K562 (cell line): ENCODE data around the gene FGF1. TPM values are rescaled to one million over a fixed set of nuclear protein-coding genes. Genes with fewer than 3 reads are reported as not detected.

Experiments used
- ATAC-seq: fragments of 200-7000 bp; cut with Tn5 transposase; 3 replicates; pipeline ENCODE4 v1.9.1; 2020; ENCODE audit warnings: moderate library complexity
- BruUV-seq: library from RNA; stranded (reverse); fragments of 400-500 nt; replicated peaks from 2 replicates; lab custom pipeline; 2021; lab: Mats Ljungman, UMichigan
- CTCF ChIA-PET: fragments of 300-600 bp; formaldehyde crosslinking; extraction: SDS; loops from one replicate; lab custom pipeline; 2021; ENCODE audit warnings: low intra/inter-chr PET ratio; lab: Yijun Ruan, JAX
- POLR2A ChIA-PET: fragments of 300-600, 350-650 bp; sonication (Branson Sonifier 250); formaldehyde crosslinking; extraction: SDS; loops from one replicate; lab custom pipeline; 2021; ENCODE audit warnings: antibody characterized with exemption, inconsistent platforms; lab: Yijun Ruan, JAX
- DNase-seq, 4 experiments: peaks; one replicate each; pipeline versions ENCODE4 v3.0.0 to v3.0.0-alpha.2; 2011 to 2018; ENCODE audit warnings: low spot score in 3 of 4, mixed read lengths in 3 of 4; ENCODE audit errors: extremely low read depth in 1 of 4
- FAIRE-seq: peaks from 2 replicates; lab custom pipeline; 2011; peaks lifted over from hg19 to GRCh38; lab: Jason Lieb, UNC
- H2AFZ ChIP-seq: 2 replicates; pipeline ENCODE4 v1.6.0; 2011; ENCODE audit warnings: low read depth, low read length, control low read depth, inconsistent platforms
- H3K27ac ChIP-seq: fragments of 200-600 bp; 3 replicates; pipeline ENCODE4 v1.8.0; 2011; ENCODE audit warnings: low read depth, mild to moderate bottlenecking, control low read depth, inconsistent platforms, low read length, moderate library complexity, mixed read lengths; ENCODE audit errors: extremely low read depth
- H3K27me3 ChIP-seq, 2 experiments: fragments of 300-600 bp in 1 of 2; 2 replicates in 1 of 2; 3 replicates in 1 of 2; pipeline versions ENCODE4 v1.6.0 to v1.8.0; 2011; ENCODE audit warnings: inconsistent platforms in 2 of 2, low read length in 2 of 2, mild to moderate bottlenecking in 1 of 2, mixed read lengths in 1 of 2, moderate library complexity in 1 of 2; ENCODE audit not compliant: control insufficient read depth in 2 of 2, insufficient read depth in 2 of 2
- H3K36me3 ChIP-seq: fragments of 300-600 bp; 3 replicates; pipeline ENCODE4 v1.8.0; 2011; ENCODE audit warnings: mild to moderate bottlenecking, low read length, inconsistent platforms; ENCODE audit not compliant: control insufficient read depth, insufficient read depth
- H3K4me1 ChIP-seq, 2 experiments: fragments of 200-600 bp in 1 of 2; replicated peaks in 1 of 2; 2 replicates in 1 of 2; 3 replicates in 1 of 2; pipeline versions ENCODE4 v1.5.1 to v1.8.0; 2011; ENCODE audit warnings: inconsistent platforms in 2 of 2, low read length in 2 of 2, mild to moderate bottlenecking in 1 of 2, mixed read lengths in 1 of 2, moderate library complexity in 1 of 2; ENCODE audit not compliant: control insufficient read depth in 2 of 2, insufficient read depth in 2 of 2
- H3K4me2 ChIP-seq: 2 replicates; pipeline ENCODE4 v1.6.1; 2011; ENCODE audit warnings: low read length, control low read depth, inconsistent platforms, mixed read lengths; ENCODE audit not compliant: insufficient read depth
- H3K4me3 ChIP-seq: fragments of 200-600 bp; sonication (generic), shearing (Covaris generic); 2 replicates; pipeline ENCODE4 v1.5.1; 2016; ENCODE audit warnings: control low read depth, inconsistent platforms
- H3K79me2 ChIP-seq: fragments of 200-600 bp; 3 replicates; pipeline ENCODE4 v1.8.0; 2011; ENCODE audit warnings: low read length, inconsistent platforms; ENCODE audit not compliant: control insufficient read depth, insufficient read depth
- H3K9ac ChIP-seq, 2 experiments: 2 replicates each; pipeline versions ENCODE4 v1.6.0 to v1.6.1; 2011; ENCODE audit warnings: low read depth in 2 of 2, low read length in 2 of 2, control low read depth in 1 of 2, inconsistent platforms in 1 of 2, mild to moderate bottlenecking in 1 of 2, mixed read lengths in 1 of 2; ENCODE audit not compliant: insufficient read depth in 1 of 2
- H3K9me1 ChIP-seq: one replicate; pipeline ENCODE4 v1.6.0; 2011; ENCODE audit warnings: inconsistent platforms, mild to moderate bottlenecking, low read length, moderate library complexity; ENCODE audit not compliant: control insufficient read depth, insufficient read depth
- H3K9me3 ChIP-seq: replicated peaks from 2 replicates; pipeline ENCODE4 v1.5.1; 2011; ENCODE audit warnings: low read depth, low read length, inconsistent platforms; ENCODE audit not compliant: control insufficient read depth, insufficient read depth
- H4K20me1 ChIP-seq: replicated peaks from 2 replicates; pipeline ENCODE4 v1.6.1; 2011; ENCODE audit warnings: low read length, inconsistent platforms, mixed read lengths; ENCODE audit not compliant: control insufficient read depth, insufficient read depth
- ARID2 ChIP-seq: fragments of 450-650 bp; IDR thresholded peaks from 2 replicates; pipeline ENCODE4 v1.6.1; 2017; ENCODE audit warnings: antibody characterized with exemption, mild to moderate bottlenecking
- CXXC5 ChIP-seq: fragments of 250-450 bp; sonication (Bioruptor Pico); IDR thresholded peaks from 2 replicates; pipeline ENCODE4 v1.8.0; 2022; ENCODE audit warnings: inconsistent platforms, mild to moderate bottlenecking, moderate library complexity
- EP300 ChIP-seq: IDR thresholded peaks from 2 replicates; pipeline ENCODE4 v1.6.1; 2012; ENCODE audit warnings: low read length, improper control_type of control experiment
- EWSR1 ChIP-seq: fragments of 450-650 bp; IDR thresholded peaks from 2 replicates; pipeline ENCODE4 v1.6.1; 2018; ENCODE audit warnings: borderline replicate concordance, mild to moderate bottlenecking, low read depth, moderate library complexity; ENCODE audit not compliant: partially characterized antibody
- EZH2 ChIP-seq: IDR thresholded peaks from 2 replicates; pipeline ENCODE4 v1.6.1; 2012; ENCODE audit warnings: low read depth, mild to moderate bottlenecking, inconsistent platforms, low read length, borderline replicate concordance
- FOXJ3 ChIP-seq: sonication (generic); formaldehyde crosslinking; IDR thresholded peaks from 2 replicates; pipeline ENCODE4 v1.4.0; 2020; ENCODE audit warnings: mild to moderate bottlenecking, missing genetic modification reagents
- KLF1 ChIP-seq: fragments of 450-650 bp; IDR thresholded peaks from 2 replicates; pipeline ENCODE4 v1.6.1; 2016; ENCODE audit warnings: missing genetic modification characterization, missing compliant biosample characterization
- POLR3G ChIP-seq: IDR thresholded peaks from 2 replicates; pipeline ENCODE4 v1.6.1; 2011; ENCODE audit not compliant: insufficient read length, insufficient replicate concordance; ENCODE audit errors: extremely low read depth
- RNF2 ChIP-seq: sonication (generic); IDR thresholded peaks from 2 replicates; pipeline ENCODE4 v1.6.1; 2016
- SMARCB1 ChIP-seq: IDR thresholded peaks from 2 replicates; pipeline ENCODE4 v1.6.1; 2011; ENCODE audit warnings: improper control_type of control experiment, low read depth; ENCODE audit not compliant: insufficient read length
- TOE1 ChIP-seq, 2 experiments: fragments of 450-650 bp in 1 of 2; sonication (generic) in 1 of 2; formaldehyde crosslinking in 1 of 2; IDR thresholded peaks; 2 replicates each; pipeline versions ENCODE4 v1.7.1 to v1.8.0; 2016 to 2022; ENCODE audit warnings: borderline replicate concordance in 2 of 2, mild to moderate bottlenecking in 2 of 2, antibody characterized with exemption in 1 of 2, inconsistent platforms in 1 of 2, low read depth in 1 of 2, missing genetic modification reagents in 1 of 2, moderate library complexity in 1 of 2
- ZC3H11A ChIP-seq: IDR thresholded peaks from 2 replicates; pipeline ENCODE4 v1.6.1; 2012; ENCODE audit warnings: low read depth, low read length, improper control_type of control experiment
- WGBS: fragments of 100-300 bp; shearing (Covaris generic); methylation state at CpG from one replicate; pipeline ENCODE4 v1.1.6; 2016; ENCODE audit warnings: low coverage, mixed read lengths; ENCODE audit not compliant: insufficient coverage; ENCODE audit errors: missing lambda C conversion rate; 5-methylcytosine and 5-hydroxymethylcytosine counted together
- in situ Hi-C: fragments of 300-500 bp; cut with MboI; formaldehyde crosslinking; loops from 4 replicates; pipeline ENCODE4 v1.15.0; 2018; ENCODE audit warnings: inconsistent platforms, mixed read lengths
- intact Hi-C: fragments of 100-400 bp; cut with micrococcal nuclease; formaldehyde crosslinking; loops from 2 replicates; pipeline ENCODE4 v1.14.2; 2022
- polyA plus RNA-seq, 8 experiments: library from polyadenylated mRNA; depleted of rRNA in 4 of 8; stranded (reverse) in 5 of 8; unstranded in 3 of 8; fragments of >200 nt; fragmentation: Nextera tagmentation in 2 of 8; fragmentation: Illumina TruSeq in 1 of 8; extraction: Ambion mirVana in 2 of 8; extraction: Trizol in 1 of 8; gene quantifications; 2 replicates each; pipeline versions ENCODE4 v1.2.1 to v1.2.3, GENCODE V29; 2011 to 2014; ENCODE audit warnings: inconsistent platforms in 1 of 8, missing spikeins in 1 of 8
- total RNA-seq, 7 experiments: library from RNA; depleted of rRNA in 6 of 7; stranded (reverse); fragments of >200 nt in 6 of 7; fragmentation: Illumina TruSeq in 2 of 7; extraction: Trizol in 2 of 7; gene quantifications; 2 replicates each; pipeline versions ENCODE4 v1.2.1 to v1.2.3, GENCODE V29; 2011 to 2021; ENCODE audit warnings: low replicate concordance in 1 of 7
- TF ChIP-seq, protein P1 (sequence below): IDR thresholded peaks from 2 replicates; pipeline ENCODE4 v1.6.1; 2011; ENCODE audit warnings: borderline replicate concordance, low read depth, mild to moderate bottlenecking, moderate library complexity, low read length; ENCODE audit not compliant: insufficient read depth, poor library complexity, severe bottlenecking
- TF ChIP-seq, protein P2 (sequence below): fragments of 250-450 bp; sonication (Bioruptor Pico); IDR thresholded peaks from 2 replicates; pipeline ENCODE4 v1.6.1; 2021; ENCODE audit warnings: mild to moderate bottlenecking
- TF ChIP-seq, protein P3 (sequence below): fragments of 450-650 bp; IDR thresholded peaks from 2 replicates; pipeline ENCODE4 v1.6.1; 2016; ENCODE audit warnings: mild to moderate bottlenecking

Gene FGF1
- total and polyA plus RNA-seq, 9 of the 15 experiments (the other 6 are each of a cell fraction or from before 2014, with no cell fraction given): not detected

GRCh38 chr5:142636698-142637324 is 49.1 kb downstream of the FGF1 start:
- intact Hi-C loops: no loop called here
- Histone ChIP-seq H3K27me3 (peaks cover 10 to 25% of the 10 kb centered on the region in 2 experiments; a peak in 4 of 5 replicates), H3K27ac (no peak overlapping the region), H3K4me3 (no peak overlapping the region), H3K9ac (no peak overlapping the region), H3K4me1 (no peaks in the 10 kb centered on the region), H3K79me2 (no peaks in the 10 kb centered on the region), H3K4me2 (no peak overlapping the region), H3K36me3 (no peaks in the 10 kb centered on the region), H3K9me1 (no peaks in the 10 kb centered on the region), H4K20me1 (no peaks in the 10 kb centered on the region), H3K9me3 (no peaks in the 10 kb centered on the region), H2AFZ (no peak overlapping the region)
- ChIA-PET CTCF (no interaction called here), POLR2A (no interaction called here)
- no peak for ATAC-seq
- TF ChIP-seq FOXJ3 (CRISPR knock-in tag): no peak
- no peak for TF ChIP-seq POLR3G
- TF ChIP-seq EWSR1: no peak
- TF ChIP-seq ZC3H11A: no peak
- TF ChIP-seq, protein P1, sequence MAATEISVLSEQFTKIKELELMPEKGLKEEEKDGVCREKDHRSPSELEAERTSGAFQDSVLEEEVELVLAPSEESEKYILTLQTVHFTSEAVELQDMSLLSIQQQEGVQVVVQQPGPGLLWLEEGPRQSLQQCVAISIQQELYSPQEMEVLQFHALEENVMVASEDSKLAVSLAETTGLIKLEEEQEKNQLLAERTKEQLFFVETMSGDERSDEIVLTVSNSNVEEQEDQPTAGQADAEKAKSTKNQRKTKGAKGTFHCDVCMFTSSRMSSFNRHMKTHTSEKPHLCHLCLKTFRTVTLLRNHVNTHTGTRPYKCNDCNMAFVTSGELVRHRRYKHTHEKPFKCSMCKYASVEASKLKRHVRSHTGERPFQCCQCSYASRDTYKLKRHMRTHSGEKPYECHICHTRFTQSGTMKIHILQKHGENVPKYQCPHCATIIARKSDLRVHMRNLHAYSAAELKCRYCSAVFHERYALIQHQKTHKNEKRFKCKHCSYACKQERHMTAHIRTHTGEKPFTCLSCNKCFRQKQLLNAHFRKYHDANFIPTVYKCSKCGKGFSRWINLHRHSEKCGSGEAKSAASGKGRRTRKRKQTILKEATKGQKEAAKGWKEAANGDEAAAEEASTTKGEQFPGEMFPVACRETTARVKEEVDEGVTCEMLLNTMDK: no peak
- no peak for TF ChIP-seq TOE1 (IDR thresholded peaks at IDR 0.05; ENCODE audit: borderline replicate concordance)
- no peak for TF ChIP-seq TOE1 (CRISPR knock-in tag; IDR thresholded peaks at IDR 0.05; ENCODE audit: borderline replicate concordance, low read depth)
- no peak for TF ChIP-seq KLF1
- no peak for TF ChIP-seq SMARCB1
- TF ChIP-seq, protein P2, sequence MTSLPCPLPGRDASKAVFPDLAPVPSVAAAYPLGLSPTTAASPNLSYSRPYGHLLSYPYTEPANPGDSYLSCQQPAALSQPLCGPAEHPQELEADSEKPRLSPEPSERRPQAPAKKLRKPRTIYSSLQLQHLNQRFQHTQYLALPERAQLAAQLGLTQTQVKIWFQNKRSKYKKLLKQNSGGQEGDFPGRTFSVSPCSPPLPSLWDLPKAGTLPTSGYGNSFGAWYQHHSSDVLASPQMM (CRISPR knock-in tag): no peak
- no peak for TF ChIP-seq EP300
- TF ChIP-seq CXXC5: no peak
- TF ChIP-seq EZH2: no peak
- no peak for TF ChIP-seq RNF2
- no peak for TF ChIP-seq ARID2
- TF ChIP-seq, protein P3, sequence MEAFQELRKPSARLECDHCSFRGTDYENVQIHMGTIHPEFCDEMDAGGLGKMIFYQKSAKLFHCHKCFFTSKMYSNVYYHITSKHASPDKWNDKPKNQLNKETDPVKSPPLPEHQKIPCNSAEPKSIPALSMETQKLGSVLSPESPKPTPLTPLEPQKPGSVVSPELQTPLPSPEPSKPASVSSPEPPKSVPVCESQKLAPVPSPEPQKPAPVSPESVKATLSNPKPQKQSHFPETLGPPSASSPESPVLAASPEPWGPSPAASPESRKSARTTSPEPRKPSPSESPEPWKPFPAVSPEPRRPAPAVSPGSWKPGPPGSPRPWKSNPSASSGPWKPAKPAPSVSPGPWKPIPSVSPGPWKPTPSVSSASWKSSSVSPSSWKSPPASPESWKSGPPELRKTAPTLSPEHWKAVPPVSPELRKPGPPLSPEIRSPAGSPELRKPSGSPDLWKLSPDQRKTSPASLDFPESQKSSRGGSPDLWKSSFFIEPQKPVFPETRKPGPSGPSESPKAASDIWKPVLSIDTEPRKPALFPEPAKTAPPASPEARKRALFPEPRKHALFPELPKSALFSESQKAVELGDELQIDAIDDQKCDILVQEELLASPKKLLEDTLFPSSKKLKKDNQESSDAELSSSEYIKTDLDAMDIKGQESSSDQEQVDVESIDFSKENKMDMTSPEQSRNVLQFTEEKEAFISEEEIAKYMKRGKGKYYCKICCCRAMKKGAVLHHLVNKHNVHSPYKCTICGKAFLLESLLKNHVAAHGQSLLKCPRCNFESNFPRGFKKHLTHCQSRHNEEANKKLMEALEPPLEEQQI: no peak
- BruUV-seq: no TSS peak
- no peak for FAIRE-seq
- in situ Hi-C loops: no loop called here
- no peak for DNase-seq
- WGBS: 5% methylated on average over 6 of the region's 6 CpGs
